ENCODE results near the gene RNASE8. TPM values are rescaled to one million over a fixed set of nuclear protein-coding genes. Genes with fewer than 3 reads are reported as not detected.

RNASE8 gene
- total RNA-seq, 1 experiment from 2014 or later = not detected

DNA sequence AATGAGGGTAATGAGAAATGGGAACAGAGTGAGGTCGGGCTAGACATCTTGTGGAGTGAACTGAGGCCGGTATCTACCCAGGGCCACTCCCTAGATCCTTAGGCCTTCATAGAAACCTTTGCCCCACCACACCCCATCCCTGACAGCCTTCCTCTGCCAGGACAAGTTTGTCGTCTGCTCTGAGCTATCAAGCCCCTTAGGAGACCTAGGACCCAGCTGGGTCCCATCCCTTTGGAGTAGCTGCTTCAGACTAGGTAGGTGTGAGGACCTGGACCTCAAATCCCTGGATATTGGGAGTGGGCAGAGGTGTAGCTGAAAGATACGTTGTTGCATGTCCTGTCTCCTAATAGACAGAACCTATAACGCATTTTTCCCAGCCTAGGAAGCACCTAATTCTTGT, 43.3 kb downstream of the RNASE8 start, which contains the start of gene TMEM253:
Gene TMEM253 (plus strand): TSS at position 136 of the 400 bp plus-strand sequence. CDS start 278 bp downstream, outside the sequence.
- no peak within 1 kb of the TSS for H2AFZ ChIP-seq (ENCODE audit: low read length)
- no peaks in the 10 kb centered on the region for H3K36me3 ChIP-seq (ENCODE audit: low read depth, low read length)
- no peaks in the 10 kb centered on the region for H3K27me3 ChIP-seq (ENCODE audit: low read length)
- DNase-seq (no peak), ATAC-seq (no peak)
- no peak for TF ChIP-seq EZH2phosphoT487 (IDR thresholded peaks at IDR 0.05; ENCODE audit: borderline replicate concordance, low read length)
- no peak for TF ChIP-seq EZH2 (IDR thresholded peaks at IDR 0.05; ENCODE audit: low read length, unreplicated experiment)
- TF ChIP-seq, protein P1, sequence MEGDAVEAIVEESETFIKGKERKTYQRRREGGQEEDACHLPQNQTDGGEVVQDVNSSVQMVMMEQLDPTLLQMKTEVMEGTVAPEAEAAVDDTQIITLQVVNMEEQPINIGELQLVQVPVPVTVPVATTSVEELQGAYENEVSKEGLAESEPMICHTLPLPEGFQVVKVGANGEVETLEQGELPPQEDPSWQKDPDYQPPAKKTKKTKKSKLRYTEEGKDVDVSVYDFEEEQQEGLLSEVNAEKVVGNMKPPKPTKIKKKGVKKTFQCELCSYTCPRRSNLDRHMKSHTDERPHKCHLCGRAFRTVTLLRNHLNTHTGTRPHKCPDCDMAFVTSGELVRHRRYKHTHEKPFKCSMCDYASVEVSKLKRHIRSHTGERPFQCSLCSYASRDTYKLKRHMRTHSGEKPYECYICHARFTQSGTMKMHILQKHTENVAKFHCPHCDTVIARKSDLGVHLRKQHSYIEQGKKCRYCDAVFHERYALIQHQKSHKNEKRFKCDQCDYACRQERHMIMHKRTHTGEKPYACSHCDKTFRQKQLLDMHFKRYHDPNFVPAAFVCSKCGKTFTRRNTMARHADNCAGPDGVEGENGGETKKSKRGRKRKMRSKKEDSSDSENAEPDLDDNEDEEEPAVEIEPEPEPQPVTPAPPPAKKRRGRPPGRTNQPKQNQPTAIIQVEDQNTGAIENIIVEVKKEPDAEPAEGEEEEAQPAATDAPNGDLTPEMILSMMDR (conservative IDR thresholded peaks at IDR 0.05; ENCODE audit: low read depth, low read length) = no peak
- intact Hi-C loops (cut with micrococcal nuclease) = no loop called here
- no TSS peak for BruUV-seq (replicated peaks)
- H3K79me2 ChIP-seq (ENCODE audit: low read length) = no peaks in the 10 kb centered on the region
- H3K9me2 ChIP-seq (replicated peaks; ENCODE audit: low read length) = no peaks in the 10 kb centered on the region
- no peak within 1 kb of the TSS for H3K9ac ChIP-seq (ENCODE audit: low read length)
- H3K9me3 ChIP-seq (ENCODE audit: low read length) = no peaks in the 10 kb centered on the region
- CTCF ChIA-PET = no interaction called here
- peak within 1 kb of the TSS; percentile 85; the same call in 1 of the 2 replicates for H3K4me2 ChIP-seq (ENCODE audit: low read length)
- H3K4me3 ChIP-seq (ENCODE audit: low read length) = no peak within 1 kb of the TSS
- POLR2A ChIA-PET (ENCODE audit: unreplicated experiment) = interaction anchor here (0.6 kb wide), 1 partner anchor 143 kb away, joined by 3 read pairs; no protein-coding TSS in a partner anchor
- H3K27ac ChIP-seq (ENCODE audit: low read length) = no peak within 1 kb of the TSS
- no peaks in the 10 kb centered on the region for H4K20me1 ChIP-seq (ENCODE audit: low read length)
- no peaks in the 10 kb centered on the region for H3F3A ChIP-seq (ENCODE audit: low read length, unreplicated experiment)
- H3K4me1 ChIP-seq (ENCODE audit: insufficient read depth, low read length) = peaks cover 39% of the 10 kb centered on the region

DNA sequence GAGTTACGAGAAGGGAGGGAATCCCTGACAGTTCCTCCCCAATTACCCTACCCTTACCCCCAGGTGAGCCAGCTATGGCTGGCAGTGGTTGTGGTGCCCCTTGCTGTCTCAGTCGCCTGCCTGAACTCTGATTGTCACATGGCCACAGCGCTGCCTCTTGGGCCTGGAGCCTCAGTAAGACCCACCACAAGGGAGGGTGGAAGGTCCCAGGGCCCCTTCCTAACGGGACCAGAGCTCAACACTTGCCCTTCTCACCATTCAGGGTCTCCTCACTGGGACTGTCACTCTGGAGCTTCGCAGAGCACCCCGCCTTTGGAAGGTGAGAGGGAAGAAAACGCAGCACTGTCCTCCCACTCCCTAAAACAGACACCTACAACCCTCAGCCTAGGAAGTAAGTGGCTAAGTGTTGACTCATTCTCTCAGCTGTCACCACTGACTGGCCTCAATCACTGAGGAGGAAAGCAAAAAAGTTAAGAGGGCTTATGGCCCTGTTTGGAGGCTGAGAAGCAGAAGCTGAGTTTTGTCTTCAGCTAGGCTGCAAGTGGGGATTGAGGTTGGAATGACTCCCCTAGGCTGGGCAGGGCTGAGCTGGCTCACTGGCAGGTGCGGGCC, 44.3 kb downstream of the RNASE8 start:
- intact Hi-C loops (cut with micrococcal nuclease) = no loop called here
- no peak overlapping the region for H3K27ac ChIP-seq (ENCODE audit: low read length)

More for the DNA sequence above, 44.3 kb downstream of the RNASE8 start:
- BruUV-seq (replicated peaks) = no TSS peak
- no peaks in the 10 kb centered on the region for H3K79me2 ChIP-seq (ENCODE audit: low read length)
- H3K9me2 ChIP-seq (replicated peaks; ENCODE audit: low read length) = no peaks in the 10 kb centered on the region
- H4K20me1 ChIP-seq (ENCODE audit: low read length) = no peaks in the 10 kb centered on the region
- no peaks in the 10 kb centered on the region for H3K36me3 ChIP-seq (ENCODE audit: low read depth, low read length)
- DNase-seq (peak; percentile 41), ATAC-seq (no peak)
- TF ChIP-seq EZH2phosphoT487 (IDR thresholded peaks at IDR 0.05; ENCODE audit: borderline replicate concordance, low read length) (no peak), EZH2 (IDR thresholded peaks at IDR 0.05; ENCODE audit: low read length, unreplicated experiment) (no peak)
- TF ChIP-seq, protein P1 (conservative IDR thresholded peaks at IDR 0.05; ENCODE audit: low read depth, low read length) = no peak
- no peak overlapping the region for H3K9ac ChIP-seq (ENCODE audit: low read length)
- H2AFZ ChIP-seq (ENCODE audit: low read length) = no peak overlapping the region
- ChIA-PET CTCF (no interaction called here), POLR2A (ENCODE audit: unreplicated experiment) (interaction anchor here (0.6 kb wide), 1 partner anchor 60 kb away, joined by 6 read pairs; no protein-coding TSS in a partner anchor)
- peaks cover 44% of the 10 kb centered on the region for H3K4me1 ChIP-seq (ENCODE audit: insufficient read depth, low read length)
- no peaks in the 10 kb centered on the region for H3K27me3 ChIP-seq (ENCODE audit: low read length)
- no peak overlapping the region for H3K4me3 ChIP-seq (ENCODE audit: low read length)
- H3K9me3 ChIP-seq (ENCODE audit: low read length) = no peaks in the 10 kb centered on the region
- H3K4me2 ChIP-seq (ENCODE audit: low read length) = peak overlapping the region; percentile 85
- no peaks in the 10 kb centered on the region for H3F3A ChIP-seq (ENCODE audit: low read length, unreplicated experiment)

Data from PC-3 (cell line).